AG04449 (cell line): Measurements from ENCODE around the gene DTWD2.

ENCODE experiments used
- CTCF ChIA-PET: fragments of 350-600 bp; formaldehyde crosslinking; extraction: SDS; loops from one replicate; lab custom pipeline; 2021; ENCODE audit warnings: antibody characterized with exemption; lab: Yijun Ruan, JAX
- POLR2A ChIA-PET: fragments of 400-600, 350-600 bp; formaldehyde crosslinking; extraction: SDS; loops from one replicate; lab custom pipeline; 2020; ENCODE audit warnings: antibody characterized with exemption, inconsistent platforms; lab: Yijun Ruan, JAX
- DNase-seq: peaks from one replicate; pipeline ENCODE4 v3.0.0-alpha.2; 2010; ENCODE audit warnings: low read depth, low spot score
- H3K4me3 ChIP-seq: 2 replicates; pipeline ENCODE4 v1.5.1; 2011; ENCODE audit warnings: low read depth, mild to moderate bottlenecking, control low read depth, low read length
- CTCF ChIP-seq: IDR thresholded peaks from one replicate; pipeline ENCODE4 v1.5.1; 2011; ENCODE audit warnings: mild to moderate bottlenecking, moderate library complexity, low read length, control low read depth, inconsistent platforms; ENCODE audit not compliant: insufficient read depth; ENCODE audit errors: missing control alignments

The DTWD2 gene

GRCh38 chr5:118806571-118806970, 181.8 kb downstream of the DTWD2 start:
- DNase-seq: no peak
- no peak overlapping the region for H3K4me3 ChIP-seq
- no peak for TF ChIP-seq CTCF
- CTCF ChIA-PET: no interaction called here
- POLR2A ChIA-PET: no interaction called here

- POLR2A ChIA-PET: no interaction called here
- CTCF ChIA-PET: no interaction called here
- H3K4me3 ChIP-seq: no peak overlapping the region
- TF ChIP-seq CTCF: no peak
- DNase-seq: no peak
Measured at GRCh38 chr5:118802335-118802734, 186.0 kb downstream of the DTWD2 start.

GRCh38 chr5:118796081-118796480, 192.3 kb downstream of the DTWD2 start:
- no peak overlapping the region for H3K4me3 ChIP-seq
- TF ChIP-seq CTCF: no peak
- DNase-seq: no peak
- ChIA-PET POLR2A (no interaction called here), CTCF (no interaction called here)

- no peak for TF ChIP-seq CTCF
- ChIA-PET POLR2A (no interaction called here), CTCF (no interaction called here)
- DNase-seq: no peak
- H3K4me3 ChIP-seq: no peak overlapping the region
Measured at GRCh38 chr5:118794281-118794680, 194.1 kb downstream of the DTWD2 start.

GRCh38 chr5:118793652-118794051, 194.7 kb downstream of the DTWD2 start:
- H3K4me3 ChIP-seq: no peak overlapping the region
- ChIA-PET POLR2A (no interaction called here), CTCF (interaction anchor here (0.8 to 2.4 kb wide), 4 partner anchors 13 to 416 kb away, joined by 3 to 8 read pairs (median 4); no protein-coding TSS in a partner anchor)
- DNase-seq: no peak
- TF ChIP-seq CTCF: no peak

- no peak for TF ChIP-seq CTCF
- no peak overlapping the region for H3K4me3 ChIP-seq
- DNase-seq: no peak
- ChIA-PET CTCF (interaction anchor here (0.6 to 2.4 kb wide), 9 partner anchors 9 to 1364 kb away, joined by 3 to 8 read pairs (median 3); no protein-coding TSS in a partner anchor), POLR2A (no interaction called here)
Measured at GRCh38 chr5:118793091-118793490, 195.3 kb downstream of the DTWD2 start.
